IMR-90 (cell line): ENCODE results near the gene MED13. TPM values are rescaled to one million over a fixed set of nuclear protein-coding genes. Genes with fewer than 3 reads are reported as not detected.

ENCODE experiments used
- ATAC-seq: fragments of 200-7000 bp; cut with Tn5 transposase; 2 replicates; pipeline ENCODE4 v1.9.1; 2020; ENCODE audit warnings: low read depth, mild to moderate bottlenecking, moderate library complexity
- BruUV-seq: library from RNA; stranded (reverse); fragments of 400-500 nt; replicated peaks from 2 replicates; lab custom pipeline; 2021; lab: Mats Ljungman, UMichigan
- CTCF ChIA-PET: fragments of 300-600 bp; formaldehyde crosslinking; extraction: SDS; loops from one replicate; lab custom pipeline; 2021; ENCODE audit warnings: antibody characterized with exemption; lab: Yijun Ruan, JAX
- POLR2A ChIA-PET: fragments of 300-600 bp; sonication (Branson Sonifier 250); formaldehyde crosslinking; loops from one replicate; lab custom pipeline; 2022; ENCODE audit warnings: antibody characterized with exemption; ENCODE audit not compliant: unreplicated experiment; lab: Charles Lee
- DNase-seq: peaks from one replicate; pipeline ENCODE4 v3.0.0; 2013
- H2AFZ ChIP-seq: replicated peaks from 2 replicates; pipeline ENCODE3; 2013; ENCODE audit warnings: low read length, mild to moderate bottlenecking; ENCODE audit not compliant: poor library complexity
- H2AK5ac ChIP-seq: 2 replicates; pipeline ENCODE4 v1.6.1; 2013; ENCODE audit warnings: low read depth, low read length, inconsistent platforms
- H2AK9ac ChIP-seq: replicated peaks from 2 replicates; pipeline ENCODE3; 2013; ENCODE audit warnings: mild to moderate bottlenecking, low read depth, low read length, moderate library complexity; ENCODE audit not compliant: poor library complexity
- H2BK120ac ChIP-seq: 2 replicates; pipeline ENCODE4 v1.6.1; 2013; ENCODE audit warnings: low read depth, low read length, inconsistent platforms
- H2BK15ac ChIP-seq: 3 replicates; pipeline ENCODE4 v1.6.1; 2013; ENCODE audit warnings: low read depth, low read length, inconsistent platforms
- H2BK20ac ChIP-seq: 2 replicates; pipeline ENCODE4 v1.6.1; 2013; ENCODE audit warnings: low read depth, mild to moderate bottlenecking, inconsistent platforms, low read length, moderate library complexity
- H2BK5ac ChIP-seq: 2 replicates; pipeline ENCODE4 v1.6.1; 2013; ENCODE audit warnings: mild to moderate bottlenecking, low read depth, low read length, inconsistent platforms; ENCODE audit not compliant: poor library complexity, severe bottlenecking
- H3K14ac ChIP-seq: replicated peaks from 2 replicates; pipeline ENCODE4 v1.6.1; 2013; ENCODE audit warnings: low read depth, low read length, inconsistent platforms
- H3K18ac ChIP-seq: 2 replicates; pipeline ENCODE4 v1.6.1; 2013; ENCODE audit warnings: low read depth, low read length, control low read depth
- H3K23ac ChIP-seq: 2 replicates; pipeline ENCODE4 v1.6.1; 2013; ENCODE audit warnings: low read depth, low read length, inconsistent platforms
- H3K27ac ChIP-seq: 2 replicates; pipeline ENCODE4 v1.5.1; 2013; ENCODE audit warnings: mild to moderate bottlenecking, control low read depth, low read length; ENCODE audit not compliant: insufficient read depth
- H3K27me3 ChIP-seq: 2 replicates; pipeline ENCODE4 v1.6.1; 2013; ENCODE audit warnings: low read length; ENCODE audit not compliant: control insufficient read depth, insufficient read depth
- H3K36me3 ChIP-seq: 2 replicates; pipeline ENCODE4 v1.6.1; 2013; ENCODE audit warnings: low read length, mixed read lengths; ENCODE audit not compliant: control insufficient read depth, insufficient read depth
- H3K4ac ChIP-seq: 2 replicates; pipeline ENCODE4 v1.6.1; 2013; ENCODE audit warnings: low read depth, low read length, inconsistent platforms
- H3K4me1 ChIP-seq: 2 replicates; pipeline ENCODE4 v1.6.1; 2013; ENCODE audit warnings: low read length, mixed read lengths; ENCODE audit not compliant: control insufficient read depth, insufficient read depth
- H3K4me2 ChIP-seq: 2 replicates; pipeline ENCODE4 v1.6.1; 2013; ENCODE audit warnings: low read depth, mild to moderate bottlenecking, control low read depth, low read length, moderate library complexity
- H3K4me3 ChIP-seq: 2 replicates; pipeline ENCODE4 v1.5.1; 2013; ENCODE audit warnings: low read depth, mild to moderate bottlenecking, control low read depth, low read length, moderate library complexity; ENCODE audit not compliant: insufficient read depth
- H3K56ac ChIP-seq: 2 replicates; pipeline ENCODE4 v1.6.1; 2013; ENCODE audit warnings: low read length, inconsistent platforms; ENCODE audit not compliant: insufficient read depth; ENCODE audit errors: extremely low read depth
- H3K79me1 ChIP-seq, 2 experiments: 2 replicates each; pipeline ENCODE4 v1.6.1; 2013; ENCODE audit warnings: low read length in 2 of 2, inconsistent platforms in 1 of 2, low read depth in 1 of 2
- H3K9ac ChIP-seq: 2 replicates; pipeline ENCODE4 v1.6.1; 2013; ENCODE audit warnings: low read depth, low read length, control low read depth
- H3K9me1 ChIP-seq: 2 replicates; pipeline ENCODE4 v1.6.1; 2013; ENCODE audit warnings: low read length, inconsistent platforms; ENCODE audit not compliant: insufficient read depth
- H3K9me3 ChIP-seq: 2 replicates; pipeline ENCODE4 v1.6.1; 2013; ENCODE audit warnings: low read length; ENCODE audit not compliant: control insufficient read depth, insufficient read depth
- H4K20me1 ChIP-seq: 2 replicates; pipeline ENCODE4 v1.6.1; 2013; ENCODE audit warnings: low read length, inconsistent platforms; ENCODE audit not compliant: insufficient read depth
- H4K5ac ChIP-seq: 2 replicates; pipeline ENCODE4 v1.6.1; 2013; ENCODE audit warnings: mild to moderate bottlenecking, low read depth, low read length, control low read depth
- H4K8ac ChIP-seq, 2 experiments: 2 replicates each; pipeline ENCODE4 v1.6.1; 2013; ENCODE audit warnings: low read depth in 2 of 2, low read length in 2 of 2, control low read depth in 1 of 2, inconsistent platforms in 1 of 2
- H4K91ac ChIP-seq: 2 replicates; pipeline ENCODE4 v1.6.1; 2013; ENCODE audit warnings: low read depth, low read length, inconsistent platforms; ENCODE audit not compliant: insufficient read depth
- BHLHE40 ChIP-seq: fragments of 150-350 bp; IDR thresholded peaks from 2 replicates; pipeline ENCODE4 v1.6.1; 2016; ENCODE audit warnings: mild to moderate bottlenecking, low read depth, low read length
- CEBPB ChIP-seq: IDR thresholded peaks from 2 replicates; pipeline ENCODE4 v1.6.1; 2012; ENCODE audit warnings: low read depth, low read length, improper control_type of control experiment
- FOS ChIP-seq: fragments of 150-350 bp; IDR thresholded peaks from 2 replicates; pipeline ENCODE4 v1.6.1; 2016; ENCODE audit warnings: low read depth, low read length
- MAFK ChIP-seq: IDR thresholded peaks from 2 replicates; pipeline ENCODE4 v1.6.1; 2012; ENCODE audit warnings: low read depth, low read length, improper control_type of control experiment
- MAZ ChIP-seq: IDR thresholded peaks from 2 replicates; pipeline ENCODE4 v1.6.1; 2012; ENCODE audit warnings: low read depth, mild to moderate bottlenecking, low read length, improper control_type of control experiment, moderate library complexity, borderline replicate concordance
- MXI1 ChIP-seq: IDR thresholded peaks from 2 replicates; pipeline ENCODE4 v1.6.1; 2012; ENCODE audit warnings: low read depth, mild to moderate bottlenecking, low read length, moderate library complexity, borderline replicate concordance
- NFE2L2 ChIP-seq: fragments of 150-350 bp; IDR thresholded peaks from 2 replicates; pipeline ENCODE4 v1.6.1; 2016; ENCODE audit warnings: low read depth, mild to moderate bottlenecking, low read length
- POLR2A ChIP-seq: IDR thresholded peaks from 2 replicates; pipeline ENCODE4 v1.6.1; 2012; ENCODE audit warnings: mild to moderate bottlenecking, low read depth, low read length
- RAD21 ChIP-seq: IDR thresholded peaks from 2 replicates; pipeline ENCODE4 v1.6.1; 2012; ENCODE audit warnings: low read length, improper control_type of control experiment
- RFX5 ChIP-seq: IDR thresholded peaks from 2 replicates; pipeline ENCODE4 v1.8.0; 2012; ENCODE audit warnings: low read depth, mild to moderate bottlenecking, low read length, moderate library complexity
- SMC3 ChIP-seq: fragments of 150-350 bp; IDR thresholded peaks from 2 replicates; pipeline ENCODE4 v1.6.1; 2016; ENCODE audit warnings: low read depth, mild to moderate bottlenecking, antibody characterized with exemption, low read length, moderate library complexity
- WGBS, 2 experiments: methylation state at CpG; one replicate each; pipeline versions ENCODE4 v1.1.5 to v1.1.7; 2013; ENCODE audit warnings: missing lambda C conversion rate in 2 of 2; ENCODE audit not compliant: insufficient read length in 1 of 2; ENCODE audit errors: extremely low coverage in 2 of 2; 5-methylcytosine and 5-hydroxymethylcytosine counted together
- dilution Hi-C: fragments of 300-500 bp; cut with HindIII; formaldehyde crosslinking; loops from one replicate; pipeline ENCODE4 v1.14.3; 2018; ENCODE audit warnings: low sequenced_read_pairs; ENCODE audit not compliant: unreplicated experiment
- in situ Hi-C: fragments of 300-500 bp; cut with MboI; formaldehyde crosslinking; loops from 3 replicates; pipeline ENCODE4 v1.14.3; 2019; ENCODE audit warnings: low sequenced_read_pairs, inconsistent platforms, mixed read lengths
- intact Hi-C: fragments of 100-400 bp; cut with micrococcal nuclease; formaldehyde crosslinking; loops from 2 replicates; pipeline ENCODE4 v1.10.0; 2022
- polyA plus RNA-seq, 3 experiments: library from polyadenylated mRNA; depleted of rRNA; stranded (reverse); fragments of >200 nt; gene quantifications; 2 replicates each; pipeline ENCODE4 v1.2.3, GENCODE V29; 2012; ENCODE audit warnings: low replicate concordance in 1 of 3
- total RNA-seq: library from RNA; depleted of rRNA; stranded (reverse); fragments of >200 nt; gene quantifications from 2 replicates; pipeline ENCODE4 v1.2.3, GENCODE V29; 2012
- TF ChIP-seq, protein P1 (sequence below): fragments of 150-350 bp; IDR thresholded peaks from 2 replicates; pipeline ENCODE4 v1.6.1; 2017; ENCODE audit warnings: mild to moderate bottlenecking, antibody characterized with exemption, low read length, low read depth
- TF ChIP-seq, protein P2 (sequence below): fragments of 150-350 bp; IDR thresholded peaks from 2 replicates; pipeline ENCODE4 v1.6.1; 2016; ENCODE audit warnings: low read depth, mild to moderate bottlenecking, low read length, moderate library complexity, borderline replicate concordance

Gene MED13
- total and polyA plus RNA-seq, 2 of the 4 experiments (the other 2 are of a cell fraction) = 9.7 to 67.2 TPM

DNA sequence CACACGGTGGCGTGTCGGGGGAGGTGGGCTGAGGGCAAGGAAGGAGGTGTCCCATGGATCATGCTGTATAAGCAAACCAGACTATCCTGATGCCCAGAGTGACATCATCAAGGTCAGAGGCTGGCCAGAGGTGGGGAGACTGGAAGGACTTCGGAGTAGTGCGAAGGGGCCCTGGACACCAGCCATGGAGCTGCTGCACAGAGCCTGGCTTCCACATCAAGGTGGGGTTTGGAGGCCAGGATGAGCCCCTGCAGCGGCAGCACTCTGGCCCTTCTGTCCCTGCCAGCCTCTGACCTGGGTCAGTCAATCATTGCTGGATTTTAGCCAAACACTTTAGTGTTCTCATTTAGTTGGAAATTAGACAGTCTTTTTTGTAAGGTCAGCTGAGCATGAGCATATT lies 34.8 kb downstream of the MED13 start:
- peaks cover 45% of the 10 kb centered on the region for H3K36me3 ChIP-seq

More for the DNA sequence above, 34.8 kb downstream of the MED13 start:
- in situ Hi-C loops (no loop called here), intact Hi-C loops (no loop called here), dilution Hi-C loops (no loop called here)
- no peak overlapping the region for H3K4me3 ChIP-seq
- H3K79me1 ChIP-seq = peaks cover 12 to 54% of the 10 kb centered on the region in 2 experiments
- ATAC-seq = no peak
- no peak overlapping the region for H3K4me2 ChIP-seq
- TF ChIP-seq MXI1 (no peak), RFX5 (no peak), MAZ (no peak), CEBPB (no peak), SMC3 (no peak), NFE2L2 (no peak), MAFK (no peak), POLR2A (no peak), FOS (no peak), BHLHE40 (no peak), RAD21 (no peak)
- TF ChIP-seq, protein P1, sequence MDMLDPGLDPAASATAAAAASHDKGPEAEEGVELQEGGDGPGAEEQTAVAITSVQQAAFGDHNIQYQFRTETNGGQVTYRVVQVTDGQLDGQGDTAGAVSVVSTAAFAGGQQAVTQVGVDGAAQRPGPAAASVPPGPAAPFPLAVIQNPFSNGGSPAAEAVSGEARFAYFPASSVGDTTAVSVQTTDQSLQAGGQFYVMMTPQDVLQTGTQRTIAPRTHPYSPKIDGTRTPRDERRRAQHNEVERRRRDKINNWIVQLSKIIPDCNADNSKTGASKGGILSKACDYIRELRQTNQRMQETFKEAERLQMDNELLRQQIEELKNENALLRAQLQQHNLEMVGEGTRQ = no peak
- TF ChIP-seq, protein P2, sequence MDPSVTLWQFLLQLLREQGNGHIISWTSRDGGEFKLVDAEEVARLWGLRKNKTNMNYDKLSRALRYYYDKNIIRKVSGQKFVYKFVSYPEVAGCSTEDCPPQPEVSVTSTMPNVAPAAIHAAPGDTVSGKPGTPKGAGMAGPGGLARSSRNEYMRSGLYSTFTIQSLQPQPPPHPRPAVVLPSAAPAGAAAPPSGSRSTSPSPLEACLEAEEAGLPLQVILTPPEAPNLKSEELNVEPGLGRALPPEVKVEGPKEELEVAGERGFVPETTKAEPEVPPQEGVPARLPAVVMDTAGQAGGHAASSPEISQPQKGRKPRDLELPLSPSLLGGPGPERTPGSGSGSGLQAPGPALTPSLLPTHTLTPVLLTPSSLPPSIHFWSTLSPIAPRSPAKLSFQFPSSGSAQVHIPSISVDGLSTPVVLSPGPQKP = no peak
- no CpG with 5 or more reads among the region's 6 CpGs for WGBS, 2 experiments
- no peaks in the 10 kb centered on the region for H3K9me3 ChIP-seq
- no peak overlapping the region for H2AK5ac ChIP-seq
- H3K27me3 ChIP-seq = no peaks in the 10 kb centered on the region
- no peak overlapping the region for H3K18ac ChIP-seq
- no peak overlapping the region for H4K5ac ChIP-seq
- H3K23ac ChIP-seq = no peak overlapping the region
- H4K20me1 ChIP-seq = peaks cover 16% of the 10 kb centered on the region
- H3K9me1 ChIP-seq = peaks cover 5% of the 10 kb centered on the region
- DNase-seq = no peak
- no peak overlapping the region for H3K14ac ChIP-seq
- H2BK15ac ChIP-seq = no peak overlapping the region
- H4K8ac ChIP-seq = no peak overlapping the region
- no peak overlapping the region for H3K56ac ChIP-seq
- no peak overlapping the region for H4K91ac ChIP-seq
- BruUV-seq = no TSS peak
- no peak overlapping the region for H2BK20ac ChIP-seq
- no peak overlapping the region for H2BK5ac ChIP-seq
- no peak overlapping the region for H2AFZ ChIP-seq
- ChIA-PET POLR2A (no interaction called here), CTCF (no interaction called here)
- no peak overlapping the region for H2BK120ac ChIP-seq
- no peak overlapping the region for H3K4ac ChIP-seq
- H3K4me1 ChIP-seq = peaks cover 1% of the 10 kb centered on the region; the same call in 1 of the 2 replicates
- H2AK9ac ChIP-seq = no peak overlapping the region
- no peak overlapping the region for H3K9ac ChIP-seq
- H3K27ac ChIP-seq = no peak overlapping the region
